HepG2 (cell line): ENCODE results near the gene HMGN1. TPM values are rescaled to one million over a fixed set of nuclear protein-coding genes. Genes with fewer than 3 reads are reported as not detected.

Experiments
- AGO1 ChIP-seq: fragments of 200-400 bp; formaldehyde crosslinking; IDR thresholded peaks from 2 replicates; pipeline ENCODE4 v1.6.1; 2017; ENCODE audit warnings: mild to moderate bottlenecking, low read depth, low read length, moderate library complexity; ENCODE audit not compliant: poor library complexity, severe bottlenecking
- HOXA3 ChIP-seq: sonication (generic); formaldehyde crosslinking; IDR thresholded peaks from 2 replicates; pipeline ENCODE4 v1.5.0; 2020; ENCODE audit warnings: missing genetic modification reagents
- LCORL ChIP-seq, 2 experiments: fragments of 450-650 bp in 1 of 2; sonication (generic) in 1 of 2; formaldehyde crosslinking in 1 of 2; IDR thresholded peaks; 2 replicates each; pipeline versions ENCODE4 v1.5.0 to v1.6.1; 2017 to 2020; ENCODE audit warnings: antibody characterized with exemption in 1 of 2, missing genetic modification reagents in 1 of 2
- MAX ChIP-seq: IDR thresholded peaks from 2 replicates; pipeline ENCODE4 v1.6.1; 2012; ENCODE audit warnings: inconsistent platforms
- MAZ ChIP-seq, 2 experiments: sonication (generic) in 1 of 2; formaldehyde crosslinking in 1 of 2; IDR thresholded peaks; 2 replicates each; pipeline versions ENCODE4 v1.5.0 to v1.6.1; 2012 to 2020; ENCODE audit warnings: low read depth in 2 of 2, mild to moderate bottlenecking in 2 of 2, borderline replicate concordance in 1 of 2, improper control_type of control experiment in 1 of 2, low read length in 1 of 2, missing genetic modification reagents in 1 of 2, moderate library complexity in 1 of 2
- MBNL3 ChIP-seq: fragments of 250-450 bp; sonication (Bioruptor Pico); conservative IDR thresholded peaks from 2 replicates; pipeline ENCODE4 v1.8.0; 2022; ENCODE audit warnings: mild to moderate bottlenecking, inconsistent platforms
- MED1 ChIP-seq: sonication (generic); formaldehyde crosslinking; IDR thresholded peaks from 2 replicates; pipeline ENCODE4 v1.4.0; 2020; ENCODE audit warnings: missing genetic modification reagents
- MLLT10 ChIP-seq: sonication (generic); formaldehyde crosslinking; IDR thresholded peaks from 2 replicates; pipeline ENCODE4 v1.4.0; 2020; ENCODE audit warnings: missing genetic modification reagents
- NCOA5 ChIP-seq: sonication (generic); formaldehyde crosslinking; IDR thresholded peaks from 2 replicates; pipeline ENCODE4 v1.4.0; 2020; ENCODE audit warnings: missing genetic modification reagents
- POGK ChIP-seq: sonication (generic); formaldehyde crosslinking; conservative IDR thresholded peaks from 2 replicates; pipeline ENCODE4 v1.8.0; 2022; ENCODE audit warnings: mild to moderate bottlenecking, moderate library complexity, missing genetic modification reagents
- RFX5 ChIP-seq: IDR thresholded peaks from 2 replicates; pipeline ENCODE4 v1.6.1; 2011; ENCODE audit warnings: low read depth, low read length, improper control_type of control experiment
- RNF2 ChIP-seq: fragments of 450-650 bp; conservative IDR thresholded peaks from 2 replicates; pipeline ENCODE4 v1.6.1; 2016; ENCODE audit warnings: low read depth
- SNAI1 ChIP-seq: sonication (generic); formaldehyde crosslinking; IDR thresholded peaks from 2 replicates; pipeline ENCODE4 v1.5.0; 2020; ENCODE audit warnings: mild to moderate bottlenecking, missing genetic modification reagents, borderline replicate concordance
- TOE1 ChIP-seq: sonication (generic); formaldehyde crosslinking; IDR thresholded peaks from 2 replicates; pipeline ENCODE4 v1.4.0; 2020; ENCODE audit warnings: mild to moderate bottlenecking, missing genetic modification reagents
- ZNF441 ChIP-seq: sonication (generic); formaldehyde crosslinking; IDR thresholded peaks from 2 replicates; pipeline ENCODE4 v1.7.0; 2021; ENCODE audit warnings: missing genetic modification reagents, borderline replicate concordance
- ZSCAN31 ChIP-seq: sonication (generic); formaldehyde crosslinking; IDR thresholded peaks from 2 replicates; pipeline ENCODE4 v1.5.0; 2020; ENCODE audit warnings: low read depth, mild to moderate bottlenecking, missing genetic modification reagents
- polyA plus RNA-seq, 8 experiments: library from polyadenylated mRNA; depleted of rRNA in 3 of 8; stranded (reverse) in 7 of 8; unstranded in 1 of 8; fragments of >200 nt; fragmentation: Illumina TruSeq in 4 of 8; extraction: Trizol in 4 of 8; gene quantifications; 2 replicates each; pipeline versions ENCODE4 v1.2.1 to v1.2.3, GENCODE V29; 2011 to 2016; ENCODE audit warnings: low read depth in 4 of 8, missing spikeins in 1 of 8, mixed read lengths in 1 of 8; ENCODE audit not compliant: insufficient read depth in 1 of 8
- total RNA-seq, 5 experiments: library from RNA; depleted of rRNA; stranded (reverse); fragments of >200 nt; fragmentation: Illumina TruSeq; extraction: Trizol; gene quantifications; 2 replicates each; pipeline ENCODE4 v1.2.3, GENCODE V29; 2016; ENCODE audit warnings: low read depth in 1 of 5
- TF ChIP-seq, protein P1 (sequence below): sonication (generic); formaldehyde crosslinking; IDR thresholded peaks from 2 replicates; pipeline ENCODE4 v1.9.0; 2022; ENCODE audit warnings: missing genetic modification reagents, mild to moderate bottlenecking, borderline replicate concordance
- TF ChIP-seq, protein P2 (sequence below): sonication (generic); formaldehyde crosslinking; IDR thresholded peaks from 2 replicates; pipeline ENCODE4 v1.4.0; 2020; ENCODE audit warnings: low read depth, mild to moderate bottlenecking, missing genetic modification reagents
- TF ChIP-seq, protein P3 (sequence below): sonication (generic); formaldehyde crosslinking; IDR thresholded peaks from 2 replicates; pipeline ENCODE4 v1.5.0; 2020; ENCODE audit warnings: missing genetic modification reagents
- TF ChIP-seq, protein P4 (sequence below): sonication (generic); formaldehyde crosslinking; IDR thresholded peaks from 2 replicates; pipeline ENCODE4 v1.4.0; 2020; ENCODE audit warnings: missing genetic modification reagents, mild to moderate bottlenecking, borderline replicate concordance

Gene HMGN1
- total and polyA plus RNA-seq, 2 of the 13 experiments (the other 11 are each of a cell fraction or from before 2014, with no cell fraction given): 104 to 286 TPM

- TF ChIP-seq, protein P1, sequence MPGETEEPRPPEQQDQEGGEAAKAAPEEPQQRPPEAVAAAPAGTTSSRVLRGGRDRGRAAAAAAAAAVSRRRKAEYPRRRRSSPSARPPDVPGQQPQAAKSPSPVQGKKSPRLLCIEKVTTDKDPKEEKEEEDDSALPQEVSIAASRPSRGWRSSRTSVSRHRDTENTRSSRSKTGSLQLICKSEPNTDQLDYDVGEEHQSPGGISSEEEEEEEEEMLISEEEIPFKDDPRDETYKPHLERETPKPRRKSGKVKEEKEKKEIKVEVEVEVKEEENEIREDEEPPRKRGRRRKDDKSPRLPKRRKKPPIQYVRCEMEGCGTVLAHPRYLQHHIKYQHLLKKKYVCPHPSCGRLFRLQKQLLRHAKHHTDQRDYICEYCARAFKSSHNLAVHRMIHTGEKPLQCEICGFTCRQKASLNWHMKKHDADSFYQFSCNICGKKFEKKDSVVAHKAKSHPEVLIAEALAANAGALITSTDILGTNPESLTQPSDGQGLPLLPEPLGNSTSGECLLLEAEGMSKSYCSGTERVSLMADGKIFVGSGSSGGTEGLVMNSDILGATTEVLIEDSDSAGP (CRISPR knock-in tag): peak; percentile 83
- TF ChIP-seq HOXA3 (CRISPR knock-in tag) (peak; percentile 81), POGK (peak; percentile 77), RFX5 (no peak), MED1 (peak; percentile 57), RNF2 (peak; percentile 95), ZNF441 (CRISPR knock-in tag) (peak; percentile 86; the same call in 1 of the 2 replicates), TOE1 (no peak), LCORL (IDR thresholded peaks at IDR 0.05) (no peak), LCORL (CRISPR knock-in tag; IDR thresholded peaks at IDR 0.05) (peak; percentile 77), MBNL3 (CRISPR knock-in tag) (no peak), MLLT10 (no peak), NCOA5 (0 out of 2 replicates have a peak, but pooled peaks have one; percentile 62), AGO1 (peak; percentile 92), MAZ (IDR thresholded peaks at IDR 0.05; ENCODE audit: borderline replicate concordance, low read depth, low read length) (peak; percentile 88; the same call in 1 of the 2 replicates), MAZ (CRISPR knock-in tag; IDR thresholded peaks at IDR 0.05; ENCODE audit: low read depth) (peak; percentile 98), SNAI1 (peak; percentile 75; the same call in 1 of the 2 replicates), ZSCAN31 (CRISPR knock-in tag) (no peak), MAX (peak; percentile 97)
- TF ChIP-seq, protein P2, sequence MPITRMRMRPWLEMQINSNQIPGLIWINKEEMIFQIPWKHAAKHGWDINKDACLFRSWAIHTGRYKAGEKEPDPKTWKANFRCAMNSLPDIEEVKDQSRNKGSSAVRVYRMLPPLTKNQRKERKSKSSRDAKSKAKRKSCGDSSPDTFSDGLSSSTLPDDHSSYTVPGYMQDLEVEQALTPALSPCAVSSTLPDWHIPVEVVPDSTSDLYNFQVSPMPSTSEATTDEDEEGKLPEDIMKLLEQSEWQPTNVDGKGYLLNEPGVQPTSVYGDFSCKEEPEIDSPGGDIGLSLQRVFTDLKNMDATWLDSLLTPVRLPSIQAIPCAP (CRISPR knock-in tag): 0 out of 2 replicates have a peak, but pooled peaks have one; percentile 43
- TF ChIP-seq, protein P3, sequence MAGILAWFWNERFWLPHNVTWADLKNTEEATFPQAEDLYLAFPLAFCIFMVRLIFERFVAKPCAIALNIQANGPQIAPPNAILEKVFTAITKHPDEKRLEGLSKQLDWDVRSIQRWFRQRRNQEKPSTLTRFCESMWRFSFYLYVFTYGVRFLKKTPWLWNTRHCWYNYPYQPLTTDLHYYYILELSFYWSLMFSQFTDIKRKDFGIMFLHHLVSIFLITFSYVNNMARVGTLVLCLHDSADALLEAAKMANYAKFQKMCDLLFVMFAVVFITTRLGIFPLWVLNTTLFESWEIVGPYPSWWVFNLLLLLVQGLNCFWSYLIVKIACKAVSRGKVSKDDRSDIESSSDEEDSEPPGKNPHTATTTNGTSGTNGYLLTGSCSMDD (CRISPR knock-in tag): no peak
- TF ChIP-seq, protein P4, sequence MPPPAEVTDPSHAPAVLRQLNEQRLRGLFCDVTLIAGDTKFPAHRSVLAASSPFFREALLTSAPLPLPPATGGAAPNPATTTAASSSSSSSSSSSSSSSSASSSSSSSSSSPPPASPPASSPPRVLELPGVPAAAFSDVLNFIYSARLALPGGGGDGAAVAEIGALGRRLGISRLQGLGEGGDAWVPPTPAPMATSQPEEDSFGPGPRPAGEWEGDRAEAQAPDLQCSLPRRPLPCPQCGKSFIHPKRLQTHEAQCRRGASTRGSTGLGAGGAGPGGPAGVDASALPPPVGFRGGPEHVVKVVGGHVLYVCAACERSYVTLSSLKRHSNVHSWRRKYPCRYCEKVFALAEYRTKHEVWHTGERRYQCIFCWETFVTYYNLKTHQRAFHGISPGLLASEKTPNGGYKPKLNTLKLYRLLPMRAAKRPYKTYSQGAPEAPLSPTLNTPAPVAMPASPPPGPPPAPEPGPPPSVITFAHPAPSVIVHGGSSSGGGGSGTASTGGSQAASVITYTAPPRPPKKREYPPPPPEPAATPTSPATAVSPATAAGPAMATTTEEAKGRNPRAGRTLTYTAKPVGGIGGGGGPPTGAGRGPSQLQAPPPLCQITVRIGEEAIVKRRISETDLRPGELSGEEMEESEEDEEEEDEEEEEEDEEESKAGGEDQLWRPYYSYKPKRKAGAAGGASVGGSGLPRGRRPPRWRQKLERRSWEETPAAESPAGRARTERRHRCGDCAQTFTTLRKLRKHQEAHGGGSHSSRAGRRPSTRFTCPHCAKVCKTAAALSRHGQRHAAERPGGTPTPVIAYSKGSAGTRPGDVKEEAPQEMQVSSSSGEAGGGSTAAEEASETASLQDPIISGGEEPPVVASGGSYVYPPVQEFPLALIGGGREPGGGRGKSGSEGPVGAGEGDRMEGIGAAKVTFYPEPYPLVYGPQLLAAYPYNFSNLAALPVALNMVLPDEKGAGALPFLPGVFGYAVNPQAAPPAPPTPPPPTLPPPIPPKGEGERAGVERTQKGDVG (CRISPR knock-in tag): 0 out of 2 replicates have a peak, but pooled peaks have one; percentile 43
Measured at GRCh38 chr21:39313571-39314142, 35.2 kb downstream of the HMGN1 start, which contains the start of gene BRWD1 (continued).
